Activated T-helper 1 cell treated with Interleukin-2 at 50 U/mL for 16 hours (primary cell): Measurements from ENCODE around the gene AGFG1.

ENCODE experiments used
- DNase-seq: peaks from one replicate; pipeline ENCODE4 v3.0.0-alpha.2; 2020; ENCODE audit warnings: low read depth

AGFG1 gene

DNA sequence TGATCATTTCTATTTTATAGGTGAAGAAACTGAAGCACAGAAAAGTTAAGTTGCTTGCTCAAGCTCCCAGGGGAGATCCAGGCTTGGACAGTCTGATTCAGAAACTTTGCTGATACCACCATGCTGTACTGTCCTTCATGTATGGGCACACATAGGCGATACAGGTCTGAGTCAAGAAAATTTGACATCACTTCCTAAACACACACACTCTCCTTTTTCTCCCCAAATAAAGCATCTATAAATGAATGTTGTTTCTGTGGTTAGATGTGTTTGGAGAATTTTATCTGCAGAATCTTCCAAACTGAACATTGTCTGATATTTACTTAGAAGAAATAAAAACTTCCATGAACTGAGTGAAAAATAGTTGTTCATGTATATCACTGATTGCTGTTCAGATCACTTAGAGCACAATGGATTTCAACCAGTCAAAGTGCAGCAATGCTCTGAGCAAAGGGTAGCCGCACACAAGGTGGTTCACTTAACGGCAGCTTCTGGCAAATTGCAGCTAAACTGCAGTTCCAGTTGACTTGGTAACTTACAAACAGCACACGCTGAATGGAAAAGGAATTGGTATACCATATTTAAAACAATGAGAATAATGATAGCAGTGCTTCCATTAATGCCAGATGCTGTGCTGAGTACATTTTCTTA is 10.0 kb upstream of the AGFG1 start:
- DNase-seq = no peak

DNA sequence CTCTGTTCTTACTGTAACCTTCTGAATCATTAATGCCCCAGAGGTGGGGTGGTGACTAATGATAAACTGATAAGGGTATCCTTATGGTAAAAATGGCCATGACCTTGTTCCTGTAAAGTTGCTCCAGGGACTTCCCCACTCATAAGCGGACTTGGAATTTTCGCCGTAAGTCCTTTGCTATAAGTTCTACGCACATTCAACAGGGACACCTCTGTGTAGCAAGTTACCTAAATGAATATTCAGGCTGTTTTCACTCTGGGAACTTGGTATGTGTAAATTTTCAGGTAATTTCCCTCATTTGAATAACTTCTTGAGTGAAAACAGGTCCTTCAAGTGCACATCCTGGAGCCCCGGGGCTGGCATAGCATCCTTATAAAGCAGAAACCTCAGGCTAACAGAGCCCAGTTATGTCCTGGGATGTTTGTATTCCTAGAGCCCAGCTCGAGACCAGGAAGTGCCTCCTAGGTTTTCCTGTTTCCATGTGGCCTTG is 9.4 kb upstream of the AGFG1 start:
- no peak for DNase-seq

DNA sequence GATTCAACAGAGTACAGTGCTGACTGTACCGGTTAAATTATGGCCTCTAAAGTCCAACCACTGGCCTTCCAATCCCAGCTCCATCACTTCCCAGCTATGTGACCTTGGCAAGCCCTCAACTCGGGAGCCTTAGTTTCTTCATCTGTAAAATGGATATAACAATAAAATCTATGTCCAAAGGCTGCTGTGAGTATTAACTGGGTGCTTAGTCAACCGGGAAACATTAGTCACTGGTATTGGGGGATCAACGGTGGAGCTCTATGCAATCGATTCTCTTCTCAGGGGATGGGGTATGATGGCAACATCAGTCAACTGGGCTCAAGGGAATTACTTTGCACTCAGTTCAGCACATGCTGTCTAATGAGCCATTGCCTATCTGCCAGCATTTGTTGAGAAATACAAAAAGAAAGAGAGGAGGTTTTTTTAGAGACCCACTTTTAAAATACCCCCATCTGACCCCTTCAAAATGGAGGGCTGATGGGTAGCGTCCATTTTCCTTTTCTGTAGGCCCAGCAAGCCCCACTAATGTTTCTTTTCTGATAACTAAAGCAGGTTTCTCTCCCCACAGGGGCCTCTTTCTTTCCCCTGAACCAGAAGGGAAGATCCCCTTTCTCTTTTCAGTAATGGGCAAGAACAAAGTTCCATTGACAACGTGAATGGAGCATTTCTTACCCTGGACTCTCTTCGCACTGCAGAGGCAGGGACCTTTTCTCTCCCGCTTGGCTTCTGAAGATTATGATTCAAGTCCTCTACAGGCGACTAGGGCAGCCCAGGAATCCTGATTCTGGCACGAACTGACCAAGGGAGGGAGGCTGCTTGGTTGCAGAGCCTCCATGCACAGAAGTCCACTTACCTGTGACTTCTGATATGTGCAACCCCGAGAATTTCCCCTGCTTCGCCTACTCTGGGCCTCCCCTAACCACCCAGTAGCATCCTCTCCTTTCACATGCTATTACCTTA is 8.7 kb upstream of the AGFG1 start:
- no peak for DNase-seq

DNA sequence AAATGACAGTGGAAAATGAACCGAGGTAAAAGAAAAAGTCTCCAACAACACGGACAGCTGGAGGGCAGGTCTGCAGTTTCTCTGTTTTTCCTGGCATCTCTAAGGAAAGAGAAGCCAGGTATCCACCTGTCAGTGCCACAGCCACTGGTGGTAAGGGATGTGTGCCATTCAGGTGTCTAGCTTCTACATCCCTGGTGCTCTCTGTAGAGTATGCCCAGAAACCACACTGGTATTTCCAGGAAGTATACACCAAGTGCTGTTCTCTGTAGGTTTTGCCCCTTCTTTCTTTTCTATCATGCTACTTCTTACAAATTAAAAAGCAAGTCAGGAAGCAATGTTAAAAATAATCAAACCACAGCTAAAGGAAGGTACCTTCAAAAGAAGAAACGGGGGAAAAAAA is 7.6 kb upstream of the AGFG1 start:
- DNase-seq = no peak

DNA sequence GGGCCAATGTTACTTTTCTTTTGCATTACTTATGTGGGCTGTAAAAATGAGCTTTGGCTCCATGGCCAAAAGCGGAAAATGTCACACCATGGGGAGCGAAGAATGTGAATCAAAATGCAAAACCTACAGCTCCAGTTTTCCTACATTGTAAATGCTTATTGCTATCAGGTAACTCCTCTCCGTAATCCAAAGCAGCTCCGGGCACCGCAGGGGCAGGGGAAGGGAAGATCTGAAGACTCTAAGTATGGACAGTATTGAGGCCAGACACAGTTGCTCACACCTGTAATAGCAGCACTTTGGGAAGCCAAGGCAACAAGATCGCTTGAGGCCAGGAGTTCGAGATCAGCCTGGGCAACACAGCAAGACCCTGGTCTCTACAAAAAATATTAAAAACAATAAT is 7.1 kb upstream of the AGFG1 start:
- no peak for DNase-seq

DNA sequence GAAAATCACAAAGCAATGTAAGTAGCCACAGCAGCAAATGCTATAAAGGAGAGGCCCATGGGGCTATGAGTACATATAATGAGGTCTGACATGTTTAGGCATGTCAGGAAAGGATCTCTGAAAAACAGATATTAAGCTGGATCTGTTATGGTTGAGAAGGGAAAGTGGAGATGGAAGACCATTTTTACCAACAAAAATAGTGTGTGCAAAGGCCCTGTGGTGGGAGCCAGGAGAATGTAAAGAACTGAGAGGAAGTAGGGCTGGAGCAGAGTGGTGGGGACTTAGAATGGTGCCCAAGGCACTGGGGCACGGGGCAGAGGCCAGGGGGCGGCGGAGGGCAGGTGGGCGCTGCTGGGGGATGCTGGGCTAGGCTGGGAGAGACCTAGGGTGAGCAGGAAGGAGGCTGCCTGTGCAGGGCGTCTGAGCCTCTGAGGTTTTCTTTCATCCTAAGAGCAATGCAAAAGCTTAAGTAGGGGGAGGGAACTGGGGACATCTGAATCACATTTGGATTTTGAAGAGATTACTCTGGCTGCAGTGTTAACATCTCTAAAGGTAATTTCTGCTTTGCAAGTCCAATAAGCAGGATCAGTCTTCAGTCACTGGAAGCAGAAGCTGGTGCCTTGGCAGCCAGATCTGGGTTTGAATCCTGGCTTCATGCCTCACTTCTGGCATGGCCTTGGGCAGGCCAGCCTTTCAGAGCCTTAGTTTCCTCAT is 4.9 kb upstream of the AGFG1 start:
- no peak for DNase-seq

DNA sequence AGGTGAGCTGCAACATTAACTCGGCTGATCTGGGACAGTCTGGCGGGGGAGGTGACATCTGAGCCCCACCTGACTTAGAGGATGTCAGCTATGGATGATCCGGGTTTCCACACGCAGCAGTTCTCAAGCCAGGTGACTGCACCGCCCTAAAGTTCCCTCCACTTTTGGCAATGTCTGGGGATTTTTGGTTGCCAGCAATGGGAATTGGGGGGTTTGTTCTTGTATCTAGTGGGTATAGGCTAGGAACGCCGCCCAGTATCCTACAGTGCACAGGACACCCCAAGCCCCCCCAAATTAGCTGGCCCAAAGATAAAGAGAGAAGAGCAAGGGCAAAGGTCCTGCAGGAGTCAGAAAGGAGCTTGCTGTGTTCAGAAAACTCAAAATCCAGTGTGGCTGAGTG is 544 bp upstream of the AGFG1 start:
- DNase-seq = no peak

DNA sequence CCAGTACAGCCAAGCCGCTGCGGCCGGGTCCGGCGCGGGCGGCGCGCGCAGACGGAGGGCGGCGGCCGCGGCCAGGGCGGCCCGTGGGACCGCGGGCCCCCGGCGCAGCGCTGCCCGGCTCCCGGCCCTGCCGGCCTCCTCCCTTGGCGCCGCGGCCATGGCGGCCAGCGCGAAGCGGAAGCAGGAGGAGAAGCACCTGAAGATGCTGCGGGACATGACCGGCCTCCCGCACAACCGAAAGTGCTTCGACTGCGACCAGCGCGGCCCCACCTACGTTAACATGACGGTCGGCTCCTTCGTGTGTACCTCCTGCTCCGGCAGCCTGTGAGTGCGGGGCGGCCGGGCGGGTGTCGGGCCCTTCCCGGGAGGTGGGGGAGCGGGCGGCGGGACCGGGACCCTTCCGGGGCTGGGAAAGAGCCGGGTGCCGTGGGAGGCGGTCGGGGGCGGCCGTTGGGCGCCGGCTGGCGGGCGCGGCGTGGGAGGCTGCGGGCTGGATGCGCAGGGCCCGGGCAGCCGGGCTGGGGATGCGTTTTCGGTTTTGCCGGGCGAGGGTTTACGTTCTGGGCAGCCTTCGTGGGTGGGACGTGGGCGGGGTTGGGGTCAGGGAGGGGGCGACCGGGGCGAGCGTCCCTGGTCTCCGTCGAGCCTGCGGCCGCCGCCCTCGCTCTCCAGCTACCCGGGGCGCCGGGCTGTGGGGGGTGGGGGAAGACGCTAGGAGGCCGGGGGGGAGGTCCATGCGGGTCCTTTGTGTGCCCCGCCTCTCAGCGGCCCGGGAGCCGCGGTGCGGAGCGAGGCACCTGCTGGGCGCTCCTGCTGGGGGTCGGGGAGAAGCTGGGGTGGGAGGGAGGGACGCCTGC is 537 bp downstream of the AGFG1 start:
- peak; percentile 14 for DNase-seq

DNA sequence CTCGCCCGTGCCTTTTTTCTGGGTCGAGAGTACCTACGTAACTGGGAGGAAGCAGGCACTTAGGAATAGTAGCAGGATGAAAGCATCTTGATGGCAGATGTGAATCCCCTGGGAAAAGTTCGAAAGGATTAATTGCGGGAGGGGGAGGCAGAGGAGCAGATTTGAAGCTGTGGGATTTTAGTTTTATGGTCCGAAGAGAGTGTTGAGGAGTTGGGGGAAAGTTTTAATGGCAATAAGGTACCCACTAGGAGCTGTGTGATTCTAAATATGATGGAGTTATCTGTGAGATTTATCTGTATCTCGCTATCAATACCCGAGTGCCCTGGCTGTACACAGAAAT is 1.1 kb downstream of the AGFG1 start:
- no peak for DNase-seq

DNA sequence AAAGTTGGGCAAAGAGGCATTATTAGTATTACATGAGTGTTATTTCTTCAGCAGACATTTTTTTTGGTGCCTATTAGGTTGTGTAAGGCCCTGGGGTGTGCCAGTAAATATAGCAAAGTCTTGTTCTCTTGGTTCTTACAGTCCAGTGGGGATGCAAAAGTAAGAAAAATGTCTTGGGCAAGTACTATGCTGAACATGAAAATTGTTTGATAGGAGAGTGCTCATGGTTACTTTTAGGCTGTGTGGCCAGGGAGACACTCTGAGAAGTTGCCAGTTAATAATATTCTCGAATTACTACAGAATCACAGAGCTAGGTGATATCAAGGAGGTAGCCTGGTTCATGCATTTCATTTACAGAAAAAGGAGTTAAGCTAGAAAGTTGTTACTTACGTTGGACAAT is 1.9 kb downstream of the AGFG1 start:
- no peak for DNase-seq

DNA sequence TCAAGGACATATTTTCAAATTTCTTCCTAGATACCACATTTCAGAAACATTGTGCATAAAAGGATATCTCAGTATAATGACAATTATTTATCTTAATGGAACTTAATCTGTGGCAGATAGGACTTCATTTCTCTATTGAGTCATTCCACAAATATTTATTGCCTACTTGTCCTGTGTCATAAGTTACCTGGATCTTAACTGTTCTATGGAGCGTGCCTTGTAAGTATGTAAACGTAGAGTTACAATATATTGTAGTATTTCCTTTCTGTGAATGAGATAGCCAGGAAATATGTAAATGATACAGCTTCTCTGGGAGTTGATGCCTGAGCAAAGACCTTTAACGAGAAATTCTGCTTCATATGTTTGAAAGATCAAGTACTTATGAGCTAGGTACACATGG is 2.5 kb downstream of the AGFG1 start:
- no peak for DNase-seq

DNA sequence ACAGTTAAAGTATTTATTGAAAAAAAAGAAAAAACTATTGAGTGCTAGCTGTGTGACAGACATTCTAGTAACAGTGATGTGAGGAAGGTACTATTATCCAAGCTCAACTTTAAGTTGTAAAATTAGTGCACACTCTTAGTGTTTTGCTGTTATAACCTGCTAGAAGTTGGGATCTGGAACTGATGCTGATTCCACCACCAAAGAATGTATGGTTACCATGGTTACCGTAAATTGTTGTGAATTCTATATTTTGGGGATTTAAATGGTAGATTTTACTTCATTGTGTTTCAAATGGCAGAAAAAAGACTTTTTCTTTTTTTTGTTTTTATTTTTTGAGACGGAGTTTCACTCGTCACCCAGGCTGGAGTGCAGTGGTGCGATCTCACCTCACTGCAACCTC is 5.3 kb downstream of the AGFG1 start:
- no peak for DNase-seq

DNA sequence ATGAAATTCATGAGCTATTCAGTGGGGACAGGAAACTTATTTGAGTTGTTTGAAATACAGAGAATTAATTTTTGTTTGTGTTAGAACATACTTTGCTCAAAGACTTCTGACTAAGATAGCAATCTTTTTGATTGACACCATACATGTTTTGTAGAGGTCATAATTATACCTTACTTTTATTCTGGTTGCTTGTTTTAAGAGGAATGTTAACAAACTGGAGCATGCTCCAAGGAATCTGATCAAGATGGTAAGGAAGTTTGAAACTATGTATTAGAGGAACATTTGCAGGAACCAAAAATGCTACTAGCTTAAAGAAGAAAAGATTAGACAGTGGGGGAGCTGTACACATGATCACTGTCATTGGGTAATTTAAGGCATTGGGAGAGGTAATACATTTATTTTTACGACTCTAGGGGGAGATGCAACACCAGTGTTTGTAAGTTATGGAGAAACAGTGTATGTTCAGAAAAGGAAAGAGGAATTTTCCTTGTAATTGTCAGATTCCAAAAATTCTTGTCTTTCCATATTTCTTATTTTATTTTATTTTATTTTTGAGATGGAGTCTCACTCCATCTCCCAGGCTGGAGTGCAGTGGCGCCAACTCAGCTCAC is 8.0 kb downstream of the AGFG1 start:
- no peak for DNase-seq

DNA sequence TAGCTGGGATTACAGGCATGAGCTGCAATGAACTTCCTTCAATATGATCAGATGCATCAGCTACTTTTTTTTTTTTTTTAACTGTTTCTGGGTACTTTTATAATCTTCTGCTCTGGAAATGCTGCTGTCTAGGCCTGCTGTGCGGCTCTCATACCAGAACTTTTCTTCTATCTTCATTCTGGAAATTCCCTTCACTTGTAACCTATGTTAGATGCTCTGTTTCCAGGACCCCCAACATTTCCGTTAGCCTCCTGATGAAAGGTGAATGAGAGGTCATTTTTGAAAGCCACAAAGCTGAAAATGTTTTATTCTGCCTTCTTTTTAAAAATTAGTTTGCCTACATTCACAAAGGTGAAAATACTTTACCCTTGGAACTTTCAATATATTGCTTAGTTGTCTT is 8.6 kb downstream of the AGFG1 start:
- DNase-seq = no peak

DNA sequence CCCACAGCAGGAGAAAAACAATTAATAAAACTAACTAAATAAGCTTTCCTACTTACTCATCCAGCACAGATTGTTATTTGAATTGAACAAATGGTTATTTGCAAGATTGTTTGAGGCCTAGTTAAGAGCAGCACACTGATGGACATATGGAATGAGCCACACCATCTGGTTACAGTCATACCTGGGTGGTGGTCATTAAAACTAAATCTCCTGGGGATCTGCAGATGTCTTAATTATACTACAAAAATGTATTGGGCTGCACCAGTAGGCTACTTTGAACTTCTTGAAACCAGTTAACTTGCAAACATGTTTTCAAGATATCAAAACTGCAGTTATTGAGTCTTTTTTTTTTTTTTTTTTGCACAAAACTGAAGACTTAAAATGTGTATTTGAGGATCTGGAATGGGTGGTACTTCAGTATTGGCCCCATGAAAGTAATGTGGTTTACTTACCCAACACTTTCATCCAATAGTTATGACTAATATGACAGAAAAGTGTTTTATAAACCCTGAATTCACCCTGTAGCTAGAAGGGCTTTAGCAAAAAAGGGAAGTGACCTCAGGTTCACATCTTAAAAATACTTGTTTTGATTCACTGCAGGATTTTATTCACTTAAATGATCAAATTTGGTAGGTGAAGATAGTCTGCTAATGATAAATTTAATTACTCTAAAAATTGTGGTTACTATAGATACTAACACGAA is 10.8 kb downstream of the AGFG1 start:
- no peak for DNase-seq

DNA sequence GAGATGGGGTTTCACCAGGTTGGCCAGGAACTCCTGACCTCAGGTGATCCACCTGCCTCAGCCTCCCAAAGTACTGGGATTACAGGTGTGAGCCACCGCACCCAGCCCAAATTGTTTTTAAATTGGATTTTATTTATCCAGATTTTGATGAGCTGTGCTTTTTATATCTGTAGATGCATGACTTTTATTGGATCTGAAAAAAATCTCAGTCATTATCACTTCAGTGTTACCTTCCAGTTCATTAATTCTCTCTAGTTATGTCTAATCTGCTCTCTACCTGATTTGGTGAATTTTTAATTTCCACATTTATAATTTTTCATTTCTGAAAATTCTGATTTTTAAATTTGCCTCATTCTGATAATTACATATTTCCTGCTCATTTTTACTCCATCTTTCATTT is 13.5 kb downstream of the AGFG1 start:
- no peak for DNase-seq

DNA sequence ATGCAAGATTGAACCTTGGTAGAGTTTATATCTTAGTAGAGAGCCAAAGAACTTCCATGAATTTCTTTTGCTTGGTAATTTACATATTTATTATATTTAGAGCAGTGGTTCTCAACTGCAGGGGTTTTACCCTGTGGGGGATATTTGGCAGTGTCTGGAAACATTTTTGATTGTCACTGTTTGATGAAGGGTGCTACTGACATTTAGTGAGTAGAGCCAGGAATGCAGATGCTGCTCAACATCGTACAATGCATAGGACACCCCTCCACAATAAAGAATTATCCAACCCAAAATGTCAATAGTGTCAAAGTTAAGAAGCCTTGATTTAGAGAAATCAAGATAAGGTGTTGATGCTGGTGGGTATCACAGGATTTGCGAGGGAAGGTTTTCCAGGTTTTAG is 14.7 kb downstream of the AGFG1 start:
- no peak for DNase-seq

DNA sequence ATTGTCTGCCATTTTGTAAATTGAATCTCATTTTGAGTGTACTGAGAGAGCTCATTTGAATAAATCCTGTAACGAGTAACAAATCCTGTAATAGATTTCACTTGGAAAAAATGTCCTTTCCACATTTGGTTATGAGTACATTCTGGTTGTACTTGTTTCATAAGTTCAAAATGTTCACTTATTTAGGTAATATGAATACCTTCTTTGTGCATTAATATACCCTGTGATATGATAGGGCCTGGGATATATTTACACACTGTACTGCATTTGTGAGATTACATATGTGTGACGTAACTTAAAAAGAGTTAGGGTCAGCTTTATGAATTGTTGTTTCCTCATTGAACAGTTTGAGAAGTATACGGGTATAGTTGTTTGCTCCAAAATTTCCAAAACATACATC is 16.1 kb downstream of the AGFG1 start:
- no peak for DNase-seq

DNA sequence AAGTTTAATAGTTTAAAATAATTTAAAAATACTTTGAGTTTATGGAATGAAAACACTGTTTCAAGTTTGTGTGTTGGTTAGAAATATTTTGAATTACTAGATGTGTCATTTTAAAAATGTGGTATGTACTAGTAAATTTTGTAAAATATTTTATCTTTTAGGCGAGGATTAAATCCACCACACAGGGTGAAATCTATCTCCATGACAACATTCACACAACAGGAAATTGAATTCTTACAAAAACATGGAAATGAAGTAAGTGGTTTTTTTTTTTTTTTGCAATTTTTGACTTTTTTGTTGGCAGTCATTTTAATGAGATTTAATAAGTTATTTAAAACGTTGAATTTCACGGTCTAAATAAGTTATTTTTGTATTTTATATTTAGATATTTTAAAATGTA is 19.4 kb downstream of the AGFG1 start:
- DNase-seq = no peak

DNA sequence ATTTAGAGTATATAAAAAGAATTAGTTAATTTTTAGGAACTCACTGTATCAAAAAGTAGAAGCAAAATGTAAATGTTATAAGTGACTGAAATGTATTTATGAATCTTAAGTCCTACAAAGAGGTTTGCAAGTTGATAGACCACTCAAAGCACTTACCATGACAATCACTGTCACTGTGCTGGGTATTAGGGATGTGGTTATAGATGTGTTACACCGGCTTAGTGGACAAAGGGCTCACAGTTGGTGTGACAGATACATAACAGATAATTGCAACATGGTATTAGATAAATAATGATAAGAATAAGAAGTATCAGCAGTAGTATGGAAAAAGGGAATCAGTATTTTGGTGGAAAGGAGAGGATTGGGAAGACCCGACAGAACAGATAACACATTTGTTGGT is 21.6 kb downstream of the AGFG1 start:
- no peak for DNase-seq

DNA sequence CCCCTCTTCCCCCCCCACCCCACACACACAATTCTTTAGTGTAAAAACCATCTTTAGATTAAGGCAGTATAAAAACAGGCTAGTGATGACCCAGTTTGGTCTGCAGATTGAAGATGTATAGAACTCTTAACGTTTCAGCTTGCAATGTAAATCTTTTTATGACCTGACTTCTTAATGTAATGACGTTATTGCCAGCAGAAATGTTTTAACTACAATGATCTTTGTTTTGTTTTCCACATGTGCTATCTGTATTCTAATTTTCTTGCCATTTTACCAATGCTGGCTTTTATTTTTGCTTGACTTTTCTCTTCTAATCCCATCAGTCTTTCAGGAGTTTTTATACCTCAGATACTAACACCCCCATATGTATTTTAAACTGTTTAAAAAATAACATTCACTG is 25.2 kb downstream of the AGFG1 start:
- DNase-seq = no peak
